Medulla oblongata (tissue), 1 donor: ENCODE data around the gene ZCWPW1.
"Not testable (repeated sequence)": the region's sequence is repeated elsewhere in the genome, so short reads cannot be mapped to it uniquely, and the experiment has no call there.

ENCODE experiments used
- DNase-seq: peaks from one replicate; pipeline ENCODE4 v3.0.0-alpha.2; 2015; ENCODE audit errors: extremely low spot score

Gene ZCWPW1

GRCh38 chr7:100455206-100455605 is 26.7 kb upstream of the ZCWPW1 start:
- no peak for DNase-seq

DNA sequence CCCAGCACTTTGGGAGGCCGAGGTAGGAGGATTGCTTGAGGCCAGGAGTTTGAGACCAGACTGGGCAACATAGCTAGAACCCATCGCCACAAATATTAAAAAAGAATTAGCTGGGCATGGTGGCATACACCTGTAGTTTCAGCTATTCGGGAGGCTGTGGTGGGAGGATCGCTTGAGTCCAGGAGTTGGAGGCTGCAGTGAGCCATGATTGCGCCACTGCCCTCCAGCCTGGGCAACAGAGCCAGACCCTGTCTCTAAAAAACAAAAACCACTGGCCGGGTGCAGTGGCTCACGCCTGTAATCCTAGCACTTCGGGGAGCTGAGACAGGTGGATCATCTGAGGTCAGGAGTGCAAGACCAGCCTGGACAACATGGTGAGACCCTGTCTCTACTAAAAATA is 25.4 kb upstream of the ZCWPW1 start:
- DNase-seq: not testable (repeated sequence)

- no peak for DNase-seq
Observed at GRCh38 chr7:100452513-100452912, 24.0 kb upstream of the ZCWPW1 start.

DNA sequence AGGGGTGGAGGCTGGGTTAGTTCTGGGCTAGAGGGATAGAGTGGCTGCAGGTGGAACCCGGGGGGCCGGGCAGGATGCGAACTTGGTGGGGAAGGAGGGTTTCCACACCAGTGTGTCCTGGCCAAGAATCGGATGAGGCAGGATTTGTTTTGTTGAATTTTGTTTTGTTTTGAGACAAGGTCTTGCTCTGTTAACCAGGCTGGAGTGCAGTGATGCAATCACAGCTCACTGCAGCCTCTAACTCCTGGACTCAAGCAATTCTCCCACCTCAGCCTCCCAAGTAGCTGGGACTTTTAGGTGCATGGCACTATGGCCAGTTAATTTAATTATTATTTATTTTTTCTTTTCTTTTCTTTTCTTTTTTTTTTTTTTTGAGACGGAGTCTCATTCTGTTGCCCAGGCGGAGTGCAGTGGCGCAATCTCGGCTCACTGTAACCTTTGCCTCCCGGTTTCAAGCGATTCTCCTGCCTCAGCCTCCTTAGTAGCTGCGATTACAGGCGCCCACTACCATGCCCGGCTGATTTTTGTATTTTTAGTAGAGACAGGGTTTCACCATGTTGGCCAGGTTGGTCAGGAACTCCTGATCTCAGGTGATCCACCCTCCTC is 20.8 kb upstream of the ZCWPW1 start:
- no peak for DNase-seq

GRCh38 chr7:100447363-100447762 is 18.9 kb upstream of the ZCWPW1 start:
- not testable (repeated sequence) for DNase-seq

DNA sequence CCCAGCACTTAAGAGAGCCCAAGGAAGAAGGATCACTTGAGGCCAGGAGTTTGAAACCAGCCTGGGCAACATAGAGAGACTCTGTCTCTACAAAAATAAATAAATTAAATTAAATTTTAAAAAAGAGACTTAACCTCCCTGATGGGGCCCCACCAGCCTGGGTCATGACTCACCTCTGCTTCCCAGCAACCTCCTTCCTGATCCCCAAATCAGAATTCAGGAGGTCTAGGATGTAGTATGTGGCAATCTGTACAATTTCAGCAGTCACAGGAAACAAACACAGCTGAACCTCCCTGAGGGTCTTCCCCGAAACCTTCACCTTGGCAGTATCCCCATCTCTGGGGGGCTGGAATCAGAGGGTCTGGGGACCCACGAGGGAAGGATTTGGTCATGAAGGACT is 17.5 kb upstream of the ZCWPW1 start:
- DNase-seq: no peak

DNA sequence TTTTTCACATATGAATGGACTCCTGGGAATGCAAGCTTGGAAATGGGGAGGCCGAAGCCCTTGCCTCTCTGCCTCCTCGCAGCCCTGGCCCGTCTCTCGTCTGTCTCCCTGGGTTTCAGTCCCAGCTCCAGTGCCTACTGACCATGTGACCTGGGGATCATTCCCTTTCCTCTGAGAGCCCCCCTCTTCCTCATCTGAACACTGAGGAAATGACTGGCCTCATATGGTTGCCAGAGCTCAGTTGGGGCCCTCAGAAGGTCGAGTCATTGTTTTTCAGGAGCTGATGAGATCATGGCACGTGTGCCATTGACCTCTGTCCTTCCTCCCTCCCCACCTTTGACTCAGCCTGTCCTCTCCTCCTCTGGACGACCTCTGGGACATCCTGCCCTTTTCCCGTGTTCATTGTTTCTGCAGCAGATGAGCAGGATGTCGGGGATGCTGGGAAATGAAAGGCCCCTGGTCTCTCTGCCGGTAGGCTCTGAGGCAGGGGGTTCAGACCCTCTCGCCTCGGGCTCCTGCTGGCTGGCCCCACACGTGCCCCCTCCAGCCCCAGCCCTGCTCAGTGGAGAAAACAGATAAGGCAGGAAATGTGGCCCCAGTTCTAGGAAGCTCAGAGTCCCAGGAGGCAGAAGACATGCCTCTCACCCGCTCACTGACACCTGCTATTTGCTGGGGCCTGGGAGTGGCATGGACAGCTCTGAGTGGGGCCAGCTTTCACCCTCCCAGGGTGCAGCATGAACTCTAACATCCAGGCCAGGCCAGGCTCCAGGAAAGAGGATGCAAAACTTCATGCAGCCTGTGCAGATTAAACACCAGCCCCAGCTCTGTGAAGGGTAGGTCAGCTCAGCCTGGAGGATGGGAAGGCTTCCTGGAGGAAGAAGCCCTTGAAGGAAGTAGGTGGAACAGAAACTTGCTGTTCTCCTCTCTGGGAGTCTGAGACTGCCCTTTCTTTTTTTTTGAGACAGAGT is 16.1 kb upstream of the ZCWPW1 start:
- no peak for DNase-seq

DNA sequence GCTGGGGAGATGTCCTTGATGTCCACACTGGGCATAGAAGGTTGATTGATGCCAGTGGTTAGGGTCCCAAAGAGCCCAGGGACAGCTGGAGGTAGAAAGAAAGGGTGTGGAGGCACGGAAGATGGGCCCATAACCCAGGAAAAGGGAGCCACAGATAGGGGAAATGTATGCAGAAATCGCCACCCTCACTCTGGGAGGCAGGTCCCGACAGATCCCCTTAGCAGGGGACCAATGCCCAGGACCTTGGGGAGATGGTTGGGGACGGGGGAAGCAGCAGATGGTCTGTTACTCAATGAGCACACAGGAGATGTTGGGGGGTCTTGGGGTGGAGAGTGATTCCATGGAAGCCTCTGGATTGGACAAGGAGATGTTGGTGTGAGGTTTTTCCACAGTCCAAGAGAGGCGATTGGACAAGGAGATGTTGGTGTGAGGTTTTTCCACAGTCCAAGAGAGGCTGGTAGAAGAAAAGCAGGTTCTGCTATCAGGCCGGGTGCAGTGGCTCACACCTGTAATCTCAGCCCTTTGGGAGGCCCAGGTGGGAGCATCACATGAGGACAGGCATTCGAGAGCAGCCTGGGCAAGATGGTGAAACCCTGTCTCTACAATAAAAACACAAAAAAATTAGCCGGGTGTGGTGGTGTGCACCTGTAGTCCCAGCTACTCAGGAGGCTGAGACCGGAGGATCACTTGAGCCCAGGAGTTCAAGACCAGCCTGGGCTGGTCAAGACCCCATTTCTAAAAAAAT is 14.8 kb upstream of the ZCWPW1 start:
- no peak for DNase-seq

DNA sequence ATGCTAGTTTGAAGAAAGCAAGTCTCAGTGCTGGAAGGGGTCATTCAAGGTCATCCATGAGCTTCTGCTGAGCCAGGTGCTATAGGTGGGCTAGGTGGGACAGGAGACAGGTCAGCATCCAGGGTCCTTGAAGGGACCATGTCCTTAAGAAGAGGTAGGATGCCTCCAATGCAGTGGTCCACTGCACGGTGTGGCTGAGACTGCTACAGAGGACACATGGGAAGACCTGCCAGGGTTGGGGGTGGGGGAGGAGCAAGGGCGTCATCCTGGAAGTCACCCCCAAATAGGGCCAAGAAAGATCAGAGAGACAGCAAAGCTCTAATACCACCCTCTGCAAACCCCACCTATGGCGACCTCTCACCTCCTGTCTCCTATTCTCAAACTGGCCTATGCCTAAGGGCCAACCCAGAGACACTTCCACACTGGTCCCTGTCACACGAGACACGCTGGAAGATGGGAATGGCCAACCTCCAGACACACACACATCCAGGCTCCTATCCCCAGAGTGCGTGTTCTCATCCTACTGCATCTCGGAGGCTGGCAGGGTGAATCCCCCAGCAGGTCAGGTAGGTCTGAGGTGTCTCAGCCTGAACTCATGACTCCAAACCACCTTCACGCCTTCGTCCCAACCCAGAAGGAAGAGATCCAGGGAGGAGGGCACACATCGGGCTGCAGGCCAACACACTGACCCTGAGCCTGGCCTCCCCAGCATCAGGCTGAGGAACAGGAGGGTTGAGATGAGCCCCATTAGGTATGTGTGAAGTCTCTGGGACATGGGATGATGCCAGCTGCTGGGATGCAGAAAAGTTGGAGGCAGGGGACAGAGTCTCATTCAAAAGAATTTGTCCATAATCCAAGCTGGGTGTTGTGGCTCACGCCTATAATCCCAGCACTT is 13.4 kb upstream of the ZCWPW1 start:
- DNase-seq: no peak

- not testable (repeated sequence) for DNase-seq
Observed at GRCh38 chr7:100439244-100439643, 10.7 kb upstream of the ZCWPW1 start.

DNA sequence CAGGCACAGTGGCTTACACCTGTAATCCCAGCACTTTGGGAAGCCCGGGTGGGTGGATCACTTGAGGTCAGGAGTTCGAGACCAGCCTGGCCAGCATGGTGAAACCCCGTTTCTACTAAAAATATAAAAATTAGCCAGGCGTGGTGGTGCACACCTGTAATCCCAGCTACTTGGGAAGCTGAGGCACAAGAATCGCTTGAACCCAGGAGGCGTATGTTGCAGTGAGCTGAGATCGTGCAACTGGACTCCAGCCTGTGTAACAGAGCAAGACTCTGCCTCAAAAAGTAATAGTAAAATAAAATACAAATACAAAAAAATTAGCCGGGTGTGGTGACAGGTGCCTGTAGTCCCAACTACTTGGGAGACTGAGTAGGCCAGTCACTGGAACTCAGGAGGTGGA is 10.2 kb upstream of the ZCWPW1 start:
- DNase-seq: not testable (repeated sequence)

DNA sequence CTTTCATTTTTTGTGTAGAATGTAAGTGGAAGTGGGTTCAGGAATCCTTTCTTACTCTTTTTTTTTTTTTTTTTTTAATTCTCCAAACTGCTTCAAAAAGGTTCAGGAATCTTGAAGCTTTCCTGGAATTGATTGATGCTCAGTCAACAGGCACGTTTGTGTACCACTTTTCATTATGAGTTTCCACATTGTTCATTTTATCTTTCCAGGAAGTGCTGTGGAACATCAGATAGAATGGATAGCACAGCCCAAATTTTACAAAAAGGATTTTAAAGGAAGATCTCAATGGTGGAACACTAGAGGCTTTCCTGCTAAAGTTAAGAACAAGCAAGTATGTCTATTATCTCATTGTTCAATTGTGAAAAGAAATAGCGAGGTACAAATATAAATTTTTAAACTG is 9.7 kb upstream of the ZCWPW1 start:
- no peak for DNase-seq

DNA sequence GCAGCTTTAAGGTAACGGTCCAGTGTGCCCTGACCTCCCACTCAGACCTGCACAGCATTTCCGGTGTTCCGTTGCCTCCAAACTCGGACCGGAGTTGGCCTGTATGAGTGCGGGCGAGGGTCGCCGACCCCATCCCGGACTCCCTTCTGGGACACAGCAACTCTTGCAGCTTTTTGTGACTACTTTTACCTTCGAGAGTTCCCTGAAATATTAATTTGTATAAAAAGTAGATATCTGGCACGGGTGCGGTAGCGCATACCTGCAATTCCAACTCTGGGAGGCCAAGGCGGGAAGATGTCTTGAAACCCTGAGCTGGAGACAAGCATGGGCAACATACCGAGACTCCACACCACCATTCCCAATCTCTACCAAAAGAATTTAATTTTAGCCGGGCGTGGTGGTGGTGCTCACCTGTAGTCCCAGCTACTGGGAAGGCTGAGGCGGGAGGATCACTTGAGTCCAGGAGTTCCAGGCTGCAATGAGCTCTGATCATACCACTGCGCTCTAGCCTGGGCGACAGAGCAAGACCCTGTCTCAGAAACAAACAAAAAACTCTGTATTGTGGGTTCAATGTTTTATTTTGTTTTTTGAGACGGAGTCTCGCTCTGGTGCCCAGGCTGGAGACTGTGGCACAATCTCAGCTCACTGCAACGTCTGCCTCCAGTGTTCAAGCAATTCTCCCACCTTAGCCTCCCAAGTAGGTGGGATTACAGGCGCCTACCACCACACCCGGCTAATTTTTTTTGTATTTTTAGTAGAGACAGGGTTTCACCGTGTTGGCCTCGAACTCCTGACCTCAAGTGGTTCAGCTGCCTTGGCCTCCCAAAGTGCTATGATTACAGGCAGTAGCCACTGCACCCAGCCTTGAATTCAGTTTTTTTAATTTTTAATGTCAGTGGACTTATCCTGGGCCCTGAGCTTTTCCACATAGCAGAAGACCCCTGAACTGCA is 8.9 kb upstream of the ZCWPW1 start:
- no peak for DNase-seq

DNA sequence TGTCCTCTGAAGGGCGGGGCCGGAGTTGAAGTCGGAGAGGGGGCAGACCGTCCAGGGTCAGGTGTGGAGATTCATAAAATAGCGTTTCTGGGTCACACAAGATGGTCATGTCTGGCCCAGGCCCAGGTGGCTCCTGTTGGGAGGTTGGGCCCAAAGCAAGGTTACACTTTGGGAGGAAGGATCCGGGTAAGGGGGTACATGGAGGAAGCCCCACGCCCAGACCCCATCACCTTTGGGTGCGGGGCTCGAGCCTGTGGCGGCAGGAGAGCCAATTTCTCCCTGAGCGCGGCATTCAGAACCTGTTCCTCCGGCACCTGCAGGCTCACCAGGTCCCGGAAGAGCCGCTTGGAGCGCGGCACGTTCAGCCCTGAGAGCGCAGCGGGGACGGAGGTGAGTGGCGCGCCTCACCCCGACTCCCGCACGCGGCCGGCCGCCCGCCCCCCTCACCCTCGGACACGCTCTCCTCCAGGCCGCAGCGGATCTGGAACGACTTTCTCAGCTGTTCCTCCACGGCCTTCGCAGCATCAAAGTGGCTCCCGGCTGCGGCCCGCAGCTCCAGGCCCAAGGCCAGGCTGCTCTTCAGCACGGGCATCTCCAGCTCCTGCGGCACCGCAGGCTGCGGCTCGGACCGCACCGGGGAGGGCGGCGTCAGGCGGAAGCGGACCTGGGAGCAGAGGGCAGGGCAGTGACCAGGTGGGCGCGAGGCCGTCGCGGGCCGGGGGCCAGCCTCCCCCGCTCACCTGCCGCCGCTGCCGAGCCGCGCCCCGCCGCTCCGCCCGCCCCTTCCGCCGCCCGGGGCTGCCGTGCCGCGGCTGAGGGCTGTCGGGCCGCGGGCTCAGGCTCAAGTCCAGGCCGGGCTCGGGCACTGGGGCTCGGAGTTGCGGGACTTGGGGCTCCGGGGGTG is 7.2 kb upstream of the ZCWPW1 start:
- no peak for DNase-seq

GRCh38 chr7:100434297-100435144 is 6.0 kb upstream of the ZCWPW1 start:
- DNase-seq: no peak

DNA sequence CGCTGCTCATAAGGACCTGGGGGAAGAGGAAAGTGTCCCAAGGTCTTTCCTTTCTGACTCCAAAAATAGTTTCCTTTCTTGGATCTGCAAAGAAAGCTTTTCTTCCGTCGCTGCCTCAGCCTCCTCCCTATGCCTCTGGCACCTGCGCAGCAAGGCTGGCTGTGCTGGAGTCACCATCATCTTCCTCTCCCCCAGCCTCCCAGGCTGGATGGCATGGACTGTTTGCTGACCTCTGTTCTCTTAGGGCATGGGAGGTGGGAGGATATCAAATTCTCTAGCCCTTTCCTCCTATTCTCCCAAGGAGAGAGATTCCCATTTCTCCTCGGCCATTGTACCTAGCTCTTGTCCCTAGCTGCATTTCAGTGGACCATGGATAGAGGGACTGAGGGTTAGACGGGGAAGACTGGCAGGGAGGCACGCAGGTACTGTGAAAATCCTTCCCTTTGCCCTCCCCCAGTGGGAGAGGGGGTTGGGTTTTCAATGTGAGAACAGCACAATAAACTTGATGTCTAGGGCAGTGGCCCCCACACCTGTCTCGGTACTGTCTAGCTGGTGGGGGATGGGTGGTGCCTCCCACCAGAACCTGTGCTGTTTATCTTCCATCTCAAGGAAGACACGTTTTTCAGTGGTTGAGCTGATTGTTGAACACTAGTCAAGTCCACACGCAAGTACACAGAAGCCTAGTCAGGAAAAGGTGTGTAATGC is 5.2 kb upstream of the ZCWPW1 start:
- DNase-seq: no peak

DNA sequence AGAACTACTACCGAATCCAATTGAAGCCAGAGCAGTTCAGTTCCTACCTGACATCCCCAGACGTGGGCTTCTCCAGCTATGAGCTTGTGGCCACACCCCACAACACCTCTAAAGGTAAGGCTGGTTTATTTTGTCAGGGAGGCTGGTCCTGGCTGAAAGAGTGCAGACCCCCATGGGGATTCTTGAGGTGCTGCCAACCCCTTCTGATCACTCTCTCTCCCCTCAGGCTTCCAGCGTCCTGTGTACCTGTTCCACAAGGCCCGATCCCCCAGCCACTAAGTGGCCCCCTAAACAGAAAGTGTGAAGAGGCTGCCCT is 4.7 kb upstream of the ZCWPW1 start:
- no peak for DNase-seq
